Erythroblast (primary cell): ENCODE data around the gene PARP3.

Experiments
- GATA1 ChIP-seq: IDR thresholded peaks from 2 replicates; pipeline ENCODE4 v1.6.1; 2011; ENCODE audit warnings: low read depth, mild to moderate bottlenecking, control low read depth, low read length, moderate library complexity
- POLR2A ChIP-seq: IDR thresholded peaks from 2 replicates; pipeline ENCODE4 v1.6.1; 2011; ENCODE audit warnings: mild to moderate bottlenecking, low read length

GRCh38 chr3:51960386-51960785 is 18.2 kb downstream of the PARP3 start:
- no peak for TF ChIP-seq POLR2A
- TF ChIP-seq GATA1, result no peak
